GM19324 (cell line): ENCODE data around the gene B4GALT6.

Experiments used
- ATAC-seq: cut with Tn5 transposase; IDR thresholded peaks from one replicate; pipeline ENCODE4 v1.9.1; 2021; ENCODE audit warnings: mild to moderate bottlenecking, moderate library complexity; ENCODE audit not compliant: unreplicated experiment, low FRiP score

Gene B4GALT6

GRCh38 chr18:31598021-31598805 is 86.2 kb downstream of the B4GALT6 start:
- ATAC-seq, result no peak

GRCh38 chr18:31596081-31596872 is 88.1 kb downstream of the B4GALT6 start:
- ATAC-seq, result no peak

GRCh38 chr18:31595121-31595771 is 89.1 kb downstream of the B4GALT6 start:
- no peak for ATAC-seq

GRCh38 chr18:31592506-31593157 is 91.7 kb downstream of the B4GALT6 start:
- ATAC-seq, result no peak

- no peak for ATAC-seq
Measured at GRCh38 chr18:31591628-31592027, 92.8 kb downstream of the B4GALT6 start, which contains the start of gene TTR. TSS of gene TTR (plus strand) at chr18:31591877. CDS start at chr18:31591903, 26 bp downstream.

GRCh38 chr18:31591113-31591512 is 93.3 kb downstream of the B4GALT6 start:
- ATAC-seq, result no peak

- ATAC-seq, result no peak
Measured at GRCh38 chr18:31590570-31590969, 93.8 kb downstream of the B4GALT6 start.

- no peak for ATAC-seq
Measured at GRCh38 chr18:31587529-31587928, 96.9 kb downstream of the B4GALT6 start.

- no peak for ATAC-seq
Measured at GRCh38 chr18:31586616-31587015, 97.8 kb downstream of the B4GALT6 start.

GRCh38 chr18:31585991-31586390 is 98.4 kb downstream of the B4GALT6 start:
- ATAC-seq, result no peak

- no peak for ATAC-seq
Measured at GRCh38 chr18:31583185-31583854, 101.1 kb downstream of the B4GALT6 start.

- no peak for ATAC-seq
Measured at GRCh38 chr18:31581498-31582197, 102.7 kb downstream of the B4GALT6 start.

- no peak for ATAC-seq
Measured at GRCh38 chr18:31579375-31579774, 105.0 kb downstream of the B4GALT6 start.

- no peak for ATAC-seq
Measured at GRCh38 chr18:31578126-31578525, 106.3 kb downstream of the B4GALT6 start.

GRCh38 chr18:31577195-31577594 is 107.2 kb downstream of the B4GALT6 start:
- ATAC-seq, result peak; percentile 4

- ATAC-seq, result peak; percentile 49
Measured at GRCh38 chr18:31576670-31577069, 107.7 kb downstream of the B4GALT6 start.

GRCh38 chr18:31575515-31576257 is 108.7 kb downstream of the B4GALT6 start:
- no peak for ATAC-seq

- no peak for ATAC-seq
Measured at GRCh38 chr18:31574359-31574758, 110.0 kb downstream of the B4GALT6 start.
